NCI-H2029 (cell line): Measurements from ENCODE around the gene EPHB1.

Experiments
- DNase-seq: peaks from one replicate; lab custom pipeline; 2025; lab: John Stamatoyannopoulos, UW

Gene EPHB1

GRCh38 chr3:135047061-135047460, 252.0 kb downstream of the EPHB1 start:
- no peak for DNase-seq

DNA sequence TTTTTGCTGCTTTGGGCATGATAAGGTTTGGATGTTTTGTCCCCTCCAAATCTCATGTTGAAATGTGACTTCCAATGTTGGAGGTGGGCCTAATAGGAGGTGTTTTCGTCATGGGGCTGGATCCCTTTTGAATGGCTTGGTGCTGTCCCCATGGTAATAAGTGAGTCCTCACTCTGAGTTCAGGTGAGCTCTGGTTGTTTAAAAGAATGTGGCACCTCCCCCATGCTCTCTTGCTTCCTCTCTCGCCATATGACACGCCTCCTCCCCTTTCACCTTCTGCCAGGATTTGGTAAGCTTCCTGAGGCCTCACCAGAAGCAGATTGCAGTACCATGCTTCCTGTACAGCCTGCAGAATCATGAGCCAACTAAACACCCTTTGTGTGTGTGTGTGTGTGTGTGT, 255.5 kb downstream of the EPHB1 start:
- DNase-seq: no peak

- DNase-seq: no peak
Observed at GRCh38 chr3:135051409-135051973, 256.4 kb downstream of the EPHB1 start.

DNA sequence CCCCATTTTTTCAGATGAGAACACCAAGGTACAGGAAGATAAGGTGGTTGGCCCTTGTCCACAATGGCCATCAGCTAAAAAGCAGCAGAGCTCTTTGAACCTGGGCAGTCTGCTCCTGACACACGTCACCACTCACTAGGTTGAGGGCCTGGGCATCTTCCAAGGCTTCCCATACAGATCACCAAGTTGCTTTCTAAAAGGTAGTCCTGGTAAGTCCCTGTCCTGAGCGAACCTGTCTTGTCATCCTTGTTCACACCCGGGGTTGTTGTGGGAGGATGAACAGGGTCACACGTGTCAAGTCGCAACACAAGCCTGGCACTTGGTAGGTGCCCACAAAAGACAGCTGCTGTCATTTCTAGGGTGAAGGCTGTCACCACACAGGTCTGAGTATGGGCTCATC, 260.4 kb downstream of the EPHB1 start:
- DNase-seq: no peak

- no peak for DNase-seq
Observed at GRCh38 chr3:135056084-135056730, 261.1 kb downstream of the EPHB1 start.

GRCh38 chr3:135056733-135057310, 261.8 kb downstream of the EPHB1 start:
- DNase-seq: no peak

DNA sequence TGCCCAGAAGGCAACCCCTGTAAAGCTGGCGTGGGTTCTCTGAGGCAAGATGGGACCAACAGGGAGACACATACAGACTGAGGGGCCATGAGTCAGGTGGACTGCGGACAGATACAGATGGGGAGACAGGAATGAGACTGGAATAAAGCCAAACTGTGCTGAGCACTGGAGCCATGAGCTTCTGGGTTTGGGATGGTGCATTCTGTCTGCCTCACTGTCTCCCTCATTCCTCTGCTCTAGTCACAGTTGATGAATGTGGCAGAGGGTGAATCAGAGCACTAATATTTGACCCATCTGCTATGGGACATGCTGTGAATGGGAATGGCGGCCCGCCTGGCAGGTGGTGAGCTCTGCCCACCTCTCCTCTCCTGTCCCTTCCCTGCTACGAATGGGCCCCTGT, 262.9 kb downstream of the EPHB1 start:
- no peak for DNase-seq

DNA sequence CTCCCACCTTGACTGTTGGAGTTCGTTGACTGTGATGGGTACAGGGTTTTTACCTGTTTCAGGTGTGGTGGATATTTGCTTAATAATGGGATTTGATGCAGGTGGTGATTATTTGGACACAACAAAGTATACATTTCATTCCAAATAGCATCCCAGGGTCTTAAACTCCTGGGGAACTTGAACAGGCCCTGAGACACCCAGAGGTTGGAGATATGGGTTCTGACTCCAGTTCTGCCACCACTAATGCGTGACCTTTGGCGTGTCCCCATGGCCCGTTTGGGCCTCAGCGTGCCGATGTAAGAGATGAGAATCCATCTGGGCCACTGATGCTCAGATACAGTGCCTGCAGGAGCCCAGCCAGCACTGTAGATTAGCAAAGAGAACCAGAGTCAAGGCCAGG, 264.5 kb downstream of the EPHB1 start:
- DNase-seq: no peak

GRCh38 chr3:135066844-135067727, 272.0 kb downstream of the EPHB1 start:
- peak; percentile 84 for DNase-seq

- no peak for DNase-seq
Observed at GRCh38 chr3:135068011-135068410, 273.0 kb downstream of the EPHB1 start.

DNA sequence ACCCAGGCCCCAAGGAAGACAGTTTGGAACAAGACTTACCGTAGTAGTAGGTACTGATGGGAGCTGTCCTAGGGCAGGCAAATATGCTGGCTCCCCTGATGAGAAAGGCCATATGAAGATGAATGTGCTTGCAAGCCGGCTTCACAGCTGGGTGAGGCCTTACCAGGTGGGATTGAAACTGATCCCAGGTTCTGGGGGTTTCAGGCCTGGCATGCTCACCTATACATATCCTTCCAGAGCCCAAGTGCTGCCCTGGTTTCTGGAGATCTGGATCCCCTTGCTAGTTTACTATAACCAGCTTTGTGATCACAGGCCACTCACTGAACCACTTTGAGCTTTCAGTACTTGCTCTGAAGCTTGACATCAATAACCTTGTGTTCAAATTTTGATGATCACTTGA, 274.3 kb downstream of the EPHB1 start:
- no peak for DNase-seq

- no peak for DNase-seq
Observed at GRCh38 chr3:135071483-135071882, 276.4 kb downstream of the EPHB1 start.

DNA sequence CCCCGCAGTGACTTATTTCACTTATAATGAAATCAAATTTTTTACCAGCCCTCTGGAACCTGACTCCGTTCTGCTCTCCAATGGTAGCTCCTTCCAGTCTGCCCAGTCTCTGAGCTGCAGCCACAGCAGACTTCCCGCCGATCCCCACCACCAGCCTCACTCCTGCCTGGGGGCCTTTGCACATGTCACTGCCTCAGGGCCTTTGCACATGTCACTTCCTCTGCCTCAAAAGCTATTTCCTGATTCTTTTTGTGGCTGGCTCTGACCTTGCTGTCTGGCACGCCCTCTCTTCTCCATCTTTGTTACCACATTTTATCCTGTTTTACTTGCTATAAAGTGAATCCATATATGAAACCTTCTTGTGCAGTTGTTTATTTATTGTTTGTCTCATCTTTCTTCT, 277.4 kb downstream of the EPHB1 start:
- DNase-seq: no peak

- DNase-seq: no peak
Observed at GRCh38 chr3:135075157-135075556, 280.1 kb downstream of the EPHB1 start.

DNA sequence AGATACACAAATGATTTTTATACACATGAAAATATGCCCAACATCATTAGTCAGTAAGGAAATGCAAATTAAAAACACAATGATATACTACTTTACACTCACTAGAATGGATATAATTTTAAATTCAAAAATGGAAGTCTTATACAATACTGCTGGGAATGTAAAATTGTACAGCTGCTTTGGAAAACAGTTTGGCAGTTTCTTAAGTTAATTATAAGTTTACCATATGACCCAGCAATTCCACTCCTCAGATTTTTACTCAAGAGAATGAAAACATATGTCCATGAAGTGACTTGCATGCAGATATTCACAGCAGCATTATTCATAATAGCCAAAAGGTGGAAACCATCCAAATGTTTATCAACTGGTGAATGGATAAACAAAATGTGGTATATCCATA, 281.3 kb downstream of the EPHB1 start:
- DNase-seq: no peak

GRCh38 chr3:135077186-135077585, 282.1 kb downstream of the EPHB1 start:
- no peak for DNase-seq

DNA sequence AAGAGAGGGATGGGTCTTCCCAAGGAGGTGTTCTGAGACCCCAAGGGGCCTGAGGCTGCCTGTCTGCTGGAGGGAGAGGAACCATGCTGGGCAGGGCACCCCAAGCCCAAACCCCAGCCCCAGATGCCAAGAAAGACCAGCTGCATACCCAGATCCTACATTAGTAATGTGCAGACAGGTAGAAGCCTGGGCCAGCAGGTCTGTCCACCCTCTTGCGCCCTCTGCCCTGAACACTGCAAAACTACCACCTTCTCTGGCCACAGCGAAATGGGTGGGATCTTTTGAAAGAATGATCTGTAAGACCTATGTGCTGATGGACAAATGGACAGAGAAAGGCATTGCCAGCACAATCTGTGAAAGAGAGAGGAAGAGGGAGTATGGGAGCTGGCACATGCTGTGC, 283.2 kb downstream of the EPHB1 start:
- no peak for DNase-seq

DNA sequence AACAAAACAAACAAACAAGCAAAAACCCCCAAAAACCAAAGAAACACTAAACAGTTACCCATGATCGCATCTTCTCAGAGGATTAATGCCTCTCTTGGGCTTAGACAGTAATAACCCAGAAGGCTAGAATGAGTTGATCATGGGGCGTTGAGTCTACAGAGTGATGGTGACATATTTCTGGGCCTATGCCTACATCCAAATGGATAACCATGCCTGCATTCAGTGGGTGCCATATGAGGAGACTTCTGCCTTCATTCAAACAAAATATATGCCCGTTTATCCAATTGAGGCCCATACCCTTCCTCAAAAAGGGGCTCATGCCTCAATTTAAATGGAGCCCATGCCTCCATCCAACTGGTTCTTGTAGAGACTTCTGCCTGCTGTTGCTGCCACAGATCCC, 284.0 kb downstream of the EPHB1 start:
- no peak for DNase-seq

GRCh38 chr3:135081451-135081850, 286.4 kb downstream of the EPHB1 start:
- DNase-seq: no peak

DNA sequence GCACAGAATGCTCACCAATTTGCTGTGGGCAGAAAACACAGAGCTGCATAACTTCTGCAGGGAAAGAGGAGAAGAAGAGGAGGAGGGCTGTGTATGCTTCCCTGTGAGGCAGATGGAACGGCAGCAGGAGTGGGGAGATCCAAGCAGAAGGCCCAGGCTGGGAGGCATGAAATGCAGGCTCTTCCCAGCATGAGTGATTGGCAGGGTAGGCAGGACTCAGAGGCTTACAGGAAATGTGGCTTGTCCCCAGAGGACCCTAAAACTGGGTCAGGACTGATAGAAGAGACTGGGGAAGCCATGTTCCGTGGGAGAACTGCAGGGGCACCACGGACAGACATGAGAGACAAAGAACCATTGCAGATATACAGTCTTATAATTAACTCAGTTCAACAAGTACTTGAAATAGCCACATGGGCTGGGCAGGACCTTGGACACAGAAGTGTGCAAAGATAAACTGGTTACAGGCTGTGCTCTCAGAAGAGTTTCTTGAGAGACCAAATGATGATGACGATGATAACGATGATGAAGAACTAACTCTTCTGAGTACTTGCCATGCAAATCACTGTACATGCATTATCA, 286.9 kb downstream of the EPHB1 start:
- no peak for DNase-seq

GRCh38 chr3:135082706-135083105, 287.6 kb downstream of the EPHB1 start:
- no peak for DNase-seq

- DNase-seq: no peak
Observed at GRCh38 chr3:135083179-135083578, 288.1 kb downstream of the EPHB1 start.

DNA sequence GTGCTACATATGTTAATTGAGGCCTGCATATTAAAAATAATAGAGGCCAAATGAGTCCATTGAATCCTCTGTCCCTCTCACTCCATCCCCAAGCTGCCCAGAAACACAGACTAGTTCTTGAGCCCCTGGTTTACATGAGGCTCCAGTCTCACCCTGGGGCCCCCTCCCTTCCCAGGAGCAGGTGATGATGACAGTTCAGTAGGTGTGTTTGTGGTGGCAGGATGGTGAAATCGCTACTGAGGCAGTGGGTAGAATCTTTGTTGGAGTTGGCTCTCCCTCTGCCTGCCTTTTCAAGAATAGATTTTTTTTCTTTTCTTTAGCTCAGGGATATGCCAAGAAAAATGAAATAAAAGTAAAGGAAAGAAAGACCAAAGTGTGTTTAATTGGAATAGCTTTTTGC, 288.7 kb downstream of the EPHB1 start:
- DNase-seq: no peak
